Activated CD4-positive, alpha-beta T cell treated with anti-CD3 and anti-CD28 coated beads, Interleukin-2, amount 50 U/mL, for 48 hours (primary cell): ENCODE measurements around the gene ABHD4.
"Not testable (repeated sequence)": the region's sequence is repeated elsewhere in the genome, so short reads cannot be mapped to it uniquely, and the experiment has no call there.

Experiments
- DNase-seq, 2 experiments: peaks; one replicate each; pipeline ENCODE4 v3.0.0-alpha.2; 2020

ABHD4 gene

DNA sequence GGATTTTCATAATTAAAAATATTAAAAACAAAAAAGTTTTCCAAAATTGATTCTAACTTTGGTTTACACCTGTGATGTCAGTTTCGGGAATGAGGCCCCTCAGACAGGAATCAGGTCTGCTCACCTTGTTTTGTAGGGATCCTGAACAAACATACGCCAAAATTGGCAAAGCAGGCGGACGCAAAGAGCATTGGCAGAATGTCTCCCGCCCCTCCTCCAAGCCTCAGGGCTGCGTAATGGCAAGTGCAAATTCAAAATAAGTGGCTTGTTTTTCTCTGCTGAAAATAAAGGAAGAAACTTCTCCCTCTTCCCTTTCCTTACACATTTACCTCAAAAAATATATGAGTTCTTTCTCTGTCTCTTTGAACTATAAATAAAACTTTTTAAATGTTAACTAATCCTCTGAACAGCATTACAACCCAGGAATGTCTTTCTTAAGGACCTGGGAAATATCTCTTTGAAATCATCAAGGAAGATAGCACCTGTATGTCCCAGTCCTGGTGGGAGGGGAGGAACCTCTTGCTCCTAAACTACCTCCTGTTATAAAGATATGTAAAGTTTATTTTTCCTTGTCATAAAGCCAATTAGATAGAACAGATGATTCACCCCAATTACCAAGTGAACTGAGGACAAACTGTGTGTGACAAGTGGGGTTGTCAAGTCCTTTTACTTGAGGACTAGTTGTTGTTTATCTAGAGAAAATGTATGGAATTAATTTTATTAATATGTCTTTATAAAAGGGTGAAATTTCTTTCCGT lies 29.6 kb downstream of the ABHD4 start:
- DNase-seq: no peak

DNA sequence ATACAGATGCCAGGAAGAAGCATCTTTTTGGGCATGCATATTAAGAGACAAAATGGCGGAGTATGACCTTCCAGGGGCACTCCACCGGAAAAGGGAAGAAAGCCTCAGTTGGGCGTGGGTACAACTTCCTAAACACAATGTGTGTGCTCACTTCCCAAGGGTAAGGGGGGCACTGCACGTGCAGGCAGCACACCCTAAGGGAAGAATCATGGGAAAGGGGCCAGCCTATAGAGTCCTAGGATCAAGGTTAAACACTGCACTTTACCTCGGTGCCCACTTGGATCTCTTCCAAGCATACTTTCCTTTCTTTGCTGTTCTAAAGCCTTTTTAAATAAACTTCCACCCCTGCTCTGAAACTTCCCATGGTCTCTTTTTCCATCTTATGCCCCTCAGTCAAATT lies 31.3 kb downstream of the ABHD4 start:
- DNase-seq: no peak

- DNase-seq: no peak
Measured at GRCh38 chr14:22630066-22630465, 32.0 kb downstream of the ABHD4 start.

DNA sequence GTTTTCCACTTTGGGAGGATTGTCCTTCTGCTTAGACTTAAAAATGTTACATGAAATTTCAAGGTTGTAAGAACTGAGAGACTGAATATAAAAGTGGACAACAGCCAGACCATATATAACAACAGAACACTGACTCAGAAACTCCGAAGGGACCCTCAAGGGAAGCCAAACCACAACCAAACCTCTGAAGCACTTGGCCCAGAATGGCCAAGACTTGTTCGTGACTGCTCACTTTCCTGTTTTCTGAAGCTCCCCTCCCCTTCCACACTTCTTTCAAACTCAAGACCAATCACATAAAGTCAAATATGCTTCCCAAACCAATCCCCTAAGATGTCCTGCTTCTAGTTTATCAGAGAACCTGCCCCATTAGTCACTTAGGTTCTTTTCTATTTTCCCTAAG lies 32.4 kb downstream of the ABHD4 start:
- no peak for DNase-seq

GRCh38 chr14:22634233-22634900 lies 36.3 kb downstream of the ABHD4 start:
- DNase-seq: no peak

GRCh38 chr14:22635980-22636379 lies 37.9 kb downstream of the ABHD4 start:
- DNase-seq: not testable (repeated sequence)

- DNase-seq: no peak
Measured at GRCh38 chr14:22640192-22640591, 42.1 kb downstream of the ABHD4 start.

- no peak for DNase-seq
Measured at GRCh38 chr14:22641846-22642245, 43.7 kb downstream of the ABHD4 start.

GRCh38 chr14:22644305-22644635 lies 46.2 kb downstream of the ABHD4 start, which contains the start of gene OR6J1:
OR6J1 (minus strand) TSS chr14:22644352; CDS start chr14:22634811, 9,541 bp downstream.
- no peak for DNase-seq

DNA sequence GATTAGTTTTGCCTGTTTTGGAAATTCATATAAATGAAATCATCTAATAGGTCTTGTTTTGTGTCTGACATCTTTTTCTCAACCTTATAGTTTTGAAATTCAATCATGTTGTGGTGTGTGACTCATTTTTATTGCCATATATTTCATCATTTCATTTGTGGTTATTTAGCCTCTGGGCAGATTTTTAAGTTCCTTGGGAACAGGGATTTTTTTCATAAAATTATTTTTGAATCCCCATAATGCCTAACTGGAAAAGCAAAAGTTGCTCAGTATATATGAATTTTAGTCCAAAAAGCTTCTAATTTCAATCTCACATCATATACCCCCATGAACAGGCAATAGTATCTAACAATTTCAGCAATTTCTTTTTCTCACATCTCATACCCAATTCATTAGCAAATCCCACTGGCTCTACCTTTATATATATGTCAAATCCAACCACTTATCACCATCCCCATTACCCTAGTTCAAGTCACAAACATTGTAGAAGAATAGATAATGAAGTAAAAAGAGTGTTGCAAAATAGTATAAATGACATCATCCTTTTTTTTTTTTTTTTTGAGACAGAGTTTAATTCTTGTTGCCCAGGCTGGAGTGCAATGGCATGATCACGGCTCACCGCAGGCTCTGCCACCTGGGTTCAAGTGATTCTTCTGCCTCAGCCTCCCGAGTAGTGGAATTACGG lies 48.6 kb downstream of the ABHD4 start:
- DNase-seq: no peak

DNA sequence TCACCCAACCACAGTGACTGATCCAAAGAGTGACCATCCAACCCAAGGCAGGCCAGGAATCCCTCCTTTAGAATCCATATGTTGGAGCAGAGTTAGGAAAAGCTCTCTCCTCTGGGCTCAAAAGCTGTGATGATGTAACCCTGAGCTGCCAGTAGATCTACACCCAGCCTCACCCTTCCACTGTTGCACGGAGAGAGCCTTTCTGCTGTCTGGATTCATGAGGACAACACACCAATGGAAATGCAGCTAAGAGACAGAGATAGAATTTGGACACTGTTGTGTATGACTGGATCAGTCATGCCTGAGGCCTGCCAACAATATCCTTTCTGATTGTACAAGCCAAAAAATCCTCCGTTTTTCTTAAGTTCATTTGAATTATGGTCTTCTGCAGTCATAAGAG lies 50.4 kb downstream of the ABHD4 start:
- no peak for DNase-seq

DNA sequence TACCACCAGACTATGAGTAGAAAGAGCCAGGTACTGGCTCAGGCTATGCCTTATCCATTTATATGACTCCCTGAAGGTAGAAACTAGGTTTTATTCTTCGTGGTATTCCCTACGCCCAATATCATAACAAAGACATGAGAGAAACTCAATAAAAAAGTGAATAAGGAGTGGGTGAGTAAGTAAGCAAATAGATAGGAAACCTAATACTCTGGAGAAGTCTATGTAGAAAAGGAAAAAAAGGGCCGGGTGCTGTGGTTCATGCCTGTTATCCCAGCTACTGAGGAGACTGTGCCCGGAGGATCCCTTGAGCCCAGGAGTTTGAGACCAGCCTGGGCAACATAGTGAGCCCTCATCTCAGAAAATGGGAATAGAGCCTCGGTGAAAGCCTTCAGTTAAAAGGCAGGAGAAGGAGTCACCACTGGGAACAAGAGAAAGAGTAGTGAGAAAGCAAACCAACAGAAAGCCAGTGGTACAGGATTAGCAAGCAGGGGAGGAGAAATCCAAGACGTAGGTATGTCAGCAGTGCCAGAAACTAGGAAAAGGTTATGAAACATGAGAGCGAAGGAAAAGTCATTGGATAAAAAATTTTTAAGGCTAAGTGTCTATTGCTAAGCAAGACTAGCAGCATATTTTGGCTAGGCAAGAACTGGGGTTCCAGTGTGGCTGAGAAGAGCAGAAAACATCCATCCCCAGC lies 52.1 kb downstream of the ABHD4 start:
- no peak for DNase-seq

- DNase-seq: peak in 1 of 2 experiments; percentile 8
Measured at GRCh38 chr14:22650960-22651521, 52.9 kb downstream of the ABHD4 start.

GRCh38 chr14:22651586-22651985 lies 53.5 kb downstream of the ABHD4 start:
- no peak for DNase-seq

DNA sequence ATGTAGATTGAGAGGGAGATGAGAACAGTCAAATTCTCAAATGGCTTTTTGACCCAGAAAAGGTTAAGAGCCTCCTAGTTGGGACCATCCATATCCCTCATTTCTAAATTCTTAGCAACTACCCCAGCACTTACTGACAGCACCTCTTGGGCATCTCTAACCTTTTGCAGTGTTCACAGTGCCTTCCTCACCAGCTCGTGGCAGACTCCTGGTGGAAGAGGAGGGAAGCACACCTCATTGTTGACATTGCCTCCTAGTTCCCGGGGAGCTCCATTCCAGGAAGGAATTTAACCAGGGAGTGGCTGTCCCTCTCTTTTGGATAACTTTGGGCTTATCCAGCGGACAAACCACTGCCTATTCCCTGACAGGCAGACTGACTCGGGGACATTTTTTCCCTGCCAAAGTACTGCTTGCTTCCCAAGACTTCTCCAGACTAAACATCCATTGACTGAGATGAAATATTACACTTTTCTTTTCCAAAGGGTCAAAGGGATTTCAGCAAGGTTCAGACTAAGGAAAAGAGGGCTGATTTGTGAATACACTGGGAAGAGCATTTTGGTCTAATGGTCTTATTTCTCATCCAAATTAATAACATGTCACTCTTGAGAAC lies 55.0 kb downstream of the ABHD4 start:
- DNase-seq: peak; percentile 52 to 66

- no peak for DNase-seq
Measured at GRCh38 chr14:22656226-22656625, 58.1 kb downstream of the ABHD4 start.

GRCh38 chr14:22656945-22657731 lies 59.0 kb downstream of the ABHD4 start:
- no peak for DNase-seq

GRCh38 chr14:22657861-22658260 lies 59.8 kb downstream of the ABHD4 start:
- DNase-seq: no peak

DNA sequence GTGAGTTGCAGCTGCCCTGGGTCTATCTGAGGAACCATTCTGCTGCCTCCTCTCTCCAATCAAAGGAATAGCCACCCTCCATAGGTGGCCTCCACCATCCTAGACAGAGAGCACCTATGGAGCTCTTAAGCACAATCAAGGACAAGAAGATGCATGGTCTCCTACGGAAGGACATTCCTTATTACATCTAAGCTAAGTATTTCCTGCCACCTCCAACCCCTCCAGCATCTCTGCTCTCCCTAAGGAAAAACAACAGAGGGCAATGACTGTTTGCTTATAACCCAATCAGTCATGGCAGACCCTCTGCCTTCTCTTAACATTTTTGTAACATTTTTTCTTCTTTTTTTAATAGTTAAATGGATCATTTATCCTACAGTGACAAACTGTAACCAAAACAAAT lies 60.8 kb downstream of the ABHD4 start:
- DNase-seq: no peak

DNA sequence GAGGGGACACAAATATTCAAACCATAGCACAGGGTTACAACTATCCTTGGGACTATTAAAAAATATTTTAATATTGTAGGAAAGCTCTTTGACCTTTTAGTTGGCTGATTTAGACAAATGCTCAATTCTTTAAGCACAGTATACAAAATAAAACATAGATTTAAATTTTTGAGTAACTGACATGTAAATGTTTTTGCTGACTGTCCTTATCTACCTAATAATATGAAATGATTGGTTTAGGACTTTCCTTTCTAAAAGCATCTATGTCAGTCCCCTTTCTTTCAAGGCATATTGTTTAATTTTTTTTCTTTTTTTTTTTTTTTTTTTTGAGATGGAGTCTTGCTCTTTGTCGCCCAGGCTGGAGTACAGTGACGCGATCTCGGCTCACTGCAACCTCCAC lies 62.6 kb downstream of the ABHD4 start:
- no peak for DNase-seq
